ENCODE data around the gene TMEM130.
A peak's percentile ranks its signal among the peaks of the same experiment; 100 is the strongest.
"Not testable (repeated sequence)": the region's sequence is repeated elsewhere in the genome, so short reads cannot be mapped to it uniquely, and the experiment has no call there.

TMEM130 gene

DNA sequence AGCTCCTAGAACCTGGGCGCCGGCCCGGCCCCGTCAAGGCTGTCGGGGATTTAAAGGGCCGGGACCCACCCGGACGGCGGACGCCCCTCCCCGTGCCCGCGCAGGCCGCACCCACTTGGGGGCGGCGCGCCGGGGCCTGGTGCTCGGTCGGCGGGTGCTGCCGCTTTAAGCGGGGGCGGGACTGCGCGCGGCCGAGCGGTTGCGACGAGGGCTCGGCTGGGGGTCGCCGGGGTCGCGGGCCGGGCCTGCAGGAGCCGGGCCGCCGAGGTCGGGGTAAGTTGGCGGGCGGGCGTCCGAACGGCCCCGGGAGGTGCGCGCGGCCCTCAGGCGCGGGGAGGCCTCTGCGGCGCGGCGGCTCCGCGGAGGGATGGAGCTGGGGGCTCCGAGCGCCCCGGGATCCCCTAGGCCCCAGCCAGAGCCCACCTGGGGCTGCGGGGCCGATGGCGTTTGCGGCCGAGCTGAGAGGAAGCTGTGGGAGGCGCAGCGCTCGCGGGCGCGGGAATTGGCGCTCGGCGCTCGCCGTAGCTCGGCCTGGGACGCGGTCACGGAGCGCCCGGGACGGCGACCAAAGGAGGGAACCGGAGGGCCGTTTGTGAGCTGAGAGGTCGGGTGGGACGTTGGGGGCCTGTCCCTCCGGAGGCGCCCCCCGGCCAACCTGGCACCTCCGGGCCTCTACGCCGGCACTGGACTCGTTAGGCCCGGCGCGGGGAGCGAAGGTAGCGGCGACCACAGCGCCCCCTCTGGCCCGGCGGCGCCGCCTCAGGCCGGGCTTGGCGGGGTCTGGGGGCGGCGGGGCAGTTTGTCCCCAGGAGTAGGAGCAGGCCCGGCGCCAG, 8.8 kb upstream of the TMEM130 start, which contains the start of gene TRRAP:
Gene TRRAP, plus strand, starts transcription at position 168 of the 833 bp plus-strand sequence. CDS start 2,619 bp downstream, outside the sequence.
- DNase-seq (ENCODE audit: low read depth): peak; percentile 67

DNA sequence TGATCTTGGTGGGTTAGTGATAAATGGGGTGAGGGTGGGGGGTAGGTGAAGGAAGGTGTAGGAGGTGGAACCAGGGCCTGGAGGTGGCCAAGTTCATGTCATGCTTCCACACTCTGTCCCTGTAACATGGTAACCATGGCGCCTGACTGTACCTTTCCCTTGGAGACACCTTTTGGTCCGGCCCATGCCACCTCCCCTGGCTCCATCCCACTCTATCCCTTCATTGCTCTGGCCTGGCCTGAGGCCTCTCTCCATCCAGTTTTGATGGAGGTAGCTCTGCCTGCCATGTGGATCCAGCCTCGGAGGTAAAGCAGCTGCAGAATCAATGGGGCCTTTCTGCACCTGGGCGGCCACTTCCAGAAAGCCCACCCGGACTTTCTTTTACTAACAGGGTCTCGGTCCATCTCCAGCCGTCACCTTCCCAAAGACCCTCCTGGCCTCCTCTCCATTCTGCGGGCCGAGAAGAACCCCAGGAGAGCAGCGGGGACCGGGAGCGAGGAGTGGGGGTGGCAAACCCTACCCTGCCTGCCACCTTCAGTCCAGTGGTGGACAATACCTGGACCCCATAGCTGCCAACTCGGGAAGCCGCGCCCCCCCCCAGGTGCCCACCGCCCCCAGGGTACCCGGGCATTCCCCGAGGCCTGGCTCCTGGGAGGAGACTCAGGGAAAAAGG, 8.0 kb upstream of the TMEM130 start:
- TF ChIP-seq, protein P1, sequence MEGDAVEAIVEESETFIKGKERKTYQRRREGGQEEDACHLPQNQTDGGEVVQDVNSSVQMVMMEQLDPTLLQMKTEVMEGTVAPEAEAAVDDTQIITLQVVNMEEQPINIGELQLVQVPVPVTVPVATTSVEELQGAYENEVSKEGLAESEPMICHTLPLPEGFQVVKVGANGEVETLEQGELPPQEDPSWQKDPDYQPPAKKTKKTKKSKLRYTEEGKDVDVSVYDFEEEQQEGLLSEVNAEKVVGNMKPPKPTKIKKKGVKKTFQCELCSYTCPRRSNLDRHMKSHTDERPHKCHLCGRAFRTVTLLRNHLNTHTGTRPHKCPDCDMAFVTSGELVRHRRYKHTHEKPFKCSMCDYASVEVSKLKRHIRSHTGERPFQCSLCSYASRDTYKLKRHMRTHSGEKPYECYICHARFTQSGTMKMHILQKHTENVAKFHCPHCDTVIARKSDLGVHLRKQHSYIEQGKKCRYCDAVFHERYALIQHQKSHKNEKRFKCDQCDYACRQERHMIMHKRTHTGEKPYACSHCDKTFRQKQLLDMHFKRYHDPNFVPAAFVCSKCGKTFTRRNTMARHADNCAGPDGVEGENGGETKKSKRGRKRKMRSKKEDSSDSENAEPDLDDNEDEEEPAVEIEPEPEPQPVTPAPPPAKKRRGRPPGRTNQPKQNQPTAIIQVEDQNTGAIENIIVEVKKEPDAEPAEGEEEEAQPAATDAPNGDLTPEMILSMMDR (conservative IDR thresholded peaks at IDR 0.05; ENCODE audit: low read length): no peak
- H3K4me3 ChIP-seq (ENCODE audit: low read length): peak overlapping the region; percentile 64
- no peak for DNase-seq (ENCODE audit: low read depth)

More for the DNA sequence above, 8.8 kb upstream of the TMEM130 start, which contains the start of gene TRRAP:
- TF ChIP-seq, protein P1 (conservative IDR thresholded peaks at IDR 0.05; ENCODE audit: low read length): peak; percentile 51
- H3K4me3 ChIP-seq (ENCODE audit: low read length): peak within 1 kb of the TSS; percentile 94

DNA sequence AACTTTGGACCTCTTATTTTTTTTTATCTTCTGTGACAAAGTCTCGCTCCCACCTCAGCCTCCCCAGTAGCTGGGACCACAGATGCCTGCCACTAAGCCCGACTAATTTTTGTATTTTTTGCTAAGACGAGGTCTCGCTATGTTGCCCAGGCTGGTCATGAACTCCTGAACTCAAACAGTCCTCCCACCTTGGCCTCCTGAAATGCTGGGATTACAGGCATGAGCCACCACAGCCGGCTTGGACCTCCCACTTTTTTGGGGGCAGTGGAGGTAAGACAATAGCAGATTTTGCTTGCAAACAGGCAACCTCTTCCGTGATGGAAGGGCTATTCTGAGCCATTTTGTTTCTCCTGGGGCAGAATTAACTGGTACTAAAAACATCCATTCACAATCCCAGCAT, 7.3 kb upstream of the TMEM130 start:
- TF ChIP-seq, protein P1 (conservative IDR thresholded peaks at IDR 0.05; ENCODE audit: low read length): no peak
- DNase-seq (ENCODE audit: low read depth): no peak
- no peak overlapping the region for H3K4me3 ChIP-seq (ENCODE audit: low read length)

DNA sequence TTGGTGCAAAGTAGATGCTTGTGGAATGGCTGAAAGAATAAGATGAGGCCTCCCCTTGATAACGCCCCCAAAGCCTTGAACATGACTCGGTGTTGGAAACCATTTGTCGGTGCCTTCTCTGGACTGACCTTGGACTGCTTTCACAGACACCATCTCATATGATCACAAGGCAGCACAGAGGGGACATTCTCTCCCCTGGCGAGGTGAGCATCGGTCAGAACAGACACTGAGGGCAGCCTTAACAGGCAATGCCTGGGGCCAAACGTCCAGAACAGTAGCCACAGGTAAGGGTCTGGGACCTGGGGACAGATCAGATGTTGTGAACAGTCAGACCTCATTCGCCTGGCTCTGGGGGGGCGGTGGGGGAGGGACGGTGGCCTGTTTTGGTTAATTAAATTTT, 5.7 kb upstream of the TMEM130 start:
- no peak overlapping the region for H3K4me3 ChIP-seq (ENCODE audit: low read length)
- DNase-seq (ENCODE audit: low read depth): no peak
- TF ChIP-seq, protein P1 (conservative IDR thresholded peaks at IDR 0.05; ENCODE audit: low read length): no peak

DNA sequence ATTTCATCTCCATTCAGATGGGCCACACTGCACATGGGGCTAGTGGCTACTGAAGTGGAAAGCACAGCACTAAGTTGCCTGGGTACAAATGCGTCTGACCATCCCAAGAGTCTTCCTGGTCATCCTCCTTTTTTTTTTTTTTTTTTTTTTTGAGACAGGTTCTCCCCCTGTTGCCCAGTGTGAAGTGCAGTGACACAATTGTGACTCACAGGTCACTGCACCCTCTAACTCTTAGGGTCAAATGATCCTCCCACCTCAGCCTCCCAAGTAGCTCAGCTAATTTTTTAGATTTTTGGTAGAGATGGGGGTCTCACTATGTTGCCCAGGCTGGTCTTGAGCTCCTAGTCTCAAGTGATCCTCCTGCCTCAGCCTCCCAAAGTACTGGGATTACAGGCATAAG, 5.1 kb upstream of the TMEM130 start:
- H3K4me3 ChIP-seq (ENCODE audit: low read length): no peak overlapping the region
- DNase-seq (ENCODE audit: low read depth): no peak
- TF ChIP-seq, protein P1 (conservative IDR thresholded peaks at IDR 0.05; ENCODE audit: low read length): no peak

DNA sequence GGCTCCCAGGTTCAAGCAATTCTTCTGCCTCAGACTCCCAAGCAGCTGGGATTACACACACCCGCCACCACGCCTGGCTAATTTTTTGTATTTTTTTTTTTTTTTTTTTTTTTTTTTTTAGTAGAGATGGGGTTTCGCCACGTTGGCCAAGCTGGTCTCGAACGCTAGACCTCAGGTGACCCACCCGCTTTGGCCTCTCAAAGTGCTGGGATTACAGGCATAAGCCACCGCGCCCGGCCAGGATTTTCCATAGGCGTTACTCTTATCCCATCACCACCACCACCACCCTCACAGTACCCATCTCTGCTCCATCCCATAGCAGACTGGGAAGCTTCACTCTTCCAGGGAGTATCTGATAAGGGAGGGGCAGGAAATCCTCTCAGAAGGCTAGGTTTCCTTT, 3.8 kb upstream of the TMEM130 start:
- H3K4me3 ChIP-seq (ENCODE audit: low read length); DNase-seq (ENCODE audit: low read depth): not testable (repeated sequence)

DNA sequence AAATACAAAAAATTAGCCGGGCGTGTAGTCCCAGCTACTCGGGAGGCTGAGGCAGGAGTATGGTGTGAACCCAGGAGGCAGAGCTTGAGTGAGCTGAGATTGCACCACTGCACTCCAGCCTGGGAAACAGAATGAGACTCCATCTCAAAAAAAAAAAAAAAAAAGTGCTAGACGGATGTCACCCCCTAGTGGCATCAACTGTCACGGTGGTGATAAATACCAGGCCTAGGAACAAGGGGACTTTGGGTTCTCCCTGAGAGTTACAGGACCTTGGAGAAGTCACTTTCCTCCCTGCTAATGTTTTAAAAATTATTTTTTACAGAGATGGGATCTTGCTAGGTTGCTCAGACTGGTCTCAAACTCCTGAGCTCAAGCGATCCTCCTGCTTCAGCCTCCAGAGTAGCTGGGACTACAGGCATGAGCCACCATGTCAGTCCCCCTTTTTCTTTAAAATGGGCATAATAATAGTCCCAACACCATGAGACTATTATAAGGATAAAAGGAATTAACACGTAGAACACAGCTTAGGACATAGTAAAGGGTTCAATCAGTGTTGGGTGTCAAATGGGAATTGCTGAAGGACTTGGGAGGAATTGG, 2.6 kb upstream of the TMEM130 start:
- DNase-seq (ENCODE audit: low read depth): no peak
- no peak overlapping the region for H3K4me3 ChIP-seq (ENCODE audit: low read length)
- TF ChIP-seq, protein P1 (conservative IDR thresholded peaks at IDR 0.05; ENCODE audit: low read length): peak; percentile 36; the same call in 1 of the 2 replicates

All from AG10803 (cell line).